ENCODE measurements around the gene LTB4R.
"Not testable (repeated sequence)": the region's sequence is repeated elsewhere in the genome, so short reads cannot be mapped to it uniquely, and the experiment has no call there.

LTB4R gene

GRCh38 chr14:24339284-24340151, 28.2 kb downstream of the LTB4R start, which contains the start of gene RIPK3:
Gene RIPK3, minus strand, starts transcription at chr14:24339991. Its CDS starts 165 bp downstream, at chr14:24339826.
- H3K9ac ChIP-seq, result peak within 1 kb of the TSS; percentile 36
- H3K9me3 ChIP-seq, result peaks cover 8% of the 10 kb centered on the region; the same call in 1 of the 2 replicates
- TF ChIP-seq Cebpa-rat (IDR thresholded peaks at IDR 0.05), result no peak
- no peak within 1 kb of the TSS for H3K27ac ChIP-seq
- H3K4me1 ChIP-seq, result peaks cover 33% of the 10 kb centered on the region
- peak within 1 kb of the TSS; percentile 62 for H3K4me3 ChIP-seq
- H4K20me1 ChIP-seq, result peaks cover 13% of the 10 kb centered on the region
- H3K36me3 ChIP-seq, result peaks cover 10% of the 10 kb centered on the region; the same call in 1 of the 2 replicates
- H3K4me2 ChIP-seq, result peak within 1 kb of the TSS; percentile 64
- peaks cover 69% of the 10 kb centered on the region for H3K27me3 ChIP-seq

- H3K4me1 ChIP-seq, result peaks cover 22% of the 10 kb centered on the region
- H3K27me3 ChIP-seq, result peaks cover 58% of the 10 kb centered on the region
These were observed 29.3 kb downstream of the LTB4R start for GRCh38 chr14:24340606-24341005.

GRCh38 chr14:24342889-24343288, 31.6 kb downstream of the LTB4R start:
- H3K4me1 ChIP-seq, result peaks cover 14% of the 10 kb centered on the region
- H3K9me3 ChIP-seq, result peaks cover 8% of the 10 kb centered on the region; the same call in 1 of the 2 replicates
- H3K4me3 ChIP-seq, result no peak overlapping the region
- TF ChIP-seq Cebpa-rat (IDR thresholded peaks at IDR 0.05), result no peak
- peaks cover 35% of the 10 kb centered on the region for H3K27me3 ChIP-seq
- H3K36me3 ChIP-seq, result no peaks in the 10 kb centered on the region
- H3K9ac ChIP-seq, result no peak overlapping the region
- no peak overlapping the region for H3K4me2 ChIP-seq
- H4K20me1 ChIP-seq, result no peaks in the 10 kb centered on the region
- no peak overlapping the region for H3K27ac ChIP-seq

More at GRCh38 chr14:24340606-24341005, 29.3 kb downstream of the LTB4R start:
- TF ChIP-seq Cebpa-rat (IDR thresholded peaks at IDR 0.05), result no peak
- H3K4me3 ChIP-seq, result no peak overlapping the region
- peaks cover 8% of the 10 kb centered on the region; the same call in 1 of the 2 replicates for H3K9me3 ChIP-seq
- H3K9ac ChIP-seq, result no peak overlapping the region
- peaks cover 10% of the 10 kb centered on the region; the same call in 1 of the 2 replicates for H3K36me3 ChIP-seq
- no peak overlapping the region for H3K27ac ChIP-seq
- no peak overlapping the region for H3K4me2 ChIP-seq
- 0 out of 2 replicates have a peak, but pooled peaks cover 2% of the 10 kb centered on the region for H4K20me1 ChIP-seq

DNA sequence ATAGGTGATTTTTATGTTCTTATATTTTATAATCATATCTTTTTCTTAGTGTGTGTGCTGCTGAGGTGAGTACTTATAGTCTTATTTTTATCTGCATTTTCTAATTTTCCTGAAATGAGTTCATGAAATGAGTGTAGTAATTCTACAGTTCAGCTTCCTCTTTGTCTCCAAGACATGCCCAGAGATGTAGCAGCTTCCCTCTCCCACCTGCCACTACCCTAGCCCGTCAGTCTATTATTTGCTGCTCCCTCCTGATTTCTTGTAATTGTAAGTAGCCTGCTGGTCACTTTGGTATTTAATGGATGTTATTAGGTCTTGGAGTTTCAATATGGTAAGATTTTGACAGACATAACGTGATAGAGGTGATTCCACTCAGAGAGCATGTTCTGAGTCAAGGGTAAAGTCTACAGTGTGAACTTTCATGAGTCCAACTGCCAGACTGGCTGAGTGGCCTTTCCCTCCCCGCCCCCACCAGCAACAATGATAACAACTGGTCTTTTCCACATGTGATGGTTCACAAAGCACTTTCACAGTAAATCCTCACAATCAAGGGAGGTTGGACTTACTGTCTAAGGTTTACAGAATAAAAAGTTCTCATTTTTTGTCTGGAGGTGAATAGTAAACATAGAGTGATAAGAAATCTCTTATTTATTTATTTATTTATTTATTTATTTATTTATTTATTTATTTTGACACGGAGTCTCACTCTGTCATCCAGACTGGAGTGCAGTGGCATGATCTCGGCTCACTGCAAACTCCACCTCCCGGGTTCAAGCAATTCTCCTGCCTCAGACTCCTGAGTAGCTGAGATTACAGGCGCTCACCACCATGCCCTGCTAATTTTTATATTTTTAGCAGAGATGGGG, 32.7 kb downstream of the LTB4R start:
- no peaks in the 10 kb centered on the region for H3K36me3 ChIP-seq
- no peak overlapping the region for H3K4me3 ChIP-seq
- H4K20me1 ChIP-seq, result no peaks in the 10 kb centered on the region
- H3K27me3 ChIP-seq, result peaks cover 24% of the 10 kb centered on the region
- no peak overlapping the region for H3K4me2 ChIP-seq
- TF ChIP-seq Cebpa-rat (IDR thresholded peaks at IDR 0.05), result no peak
- H3K9ac ChIP-seq, result no peak overlapping the region
- H3K27ac ChIP-seq, result no peak overlapping the region
- peaks cover 5% of the 10 kb centered on the region; the same call in 1 of the 2 replicates for H3K9me3 ChIP-seq
- peaks cover 10% of the 10 kb centered on the region for H3K4me1 ChIP-seq

DNA sequence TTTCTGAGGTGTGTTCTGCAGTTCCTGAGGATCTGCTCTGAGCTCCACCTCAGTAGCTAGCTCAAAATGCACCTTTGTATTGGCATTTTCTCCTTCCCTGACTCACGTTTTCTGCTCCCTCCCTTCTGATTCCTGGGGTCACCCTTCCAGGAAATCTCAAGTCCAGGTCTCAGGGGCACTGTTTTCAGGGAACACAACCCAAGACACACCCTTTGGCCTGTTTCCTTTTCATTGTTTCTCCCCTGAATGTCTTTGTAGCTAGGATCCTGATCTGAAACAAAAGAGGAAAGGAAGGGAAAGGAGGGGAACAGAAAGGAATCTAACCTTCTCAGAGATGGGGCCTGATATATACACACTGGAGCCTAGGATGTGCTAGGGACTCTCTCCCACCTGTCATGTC, 35.8 kb downstream of the LTB4R start:
- TF ChIP-seq Cebpa-rat (IDR thresholded peaks at IDR 0.05), result no peak
- no peak overlapping the region for H3K9ac ChIP-seq
- no peaks in the 10 kb centered on the region; the same call in 1 of the 2 replicates for H3K4me1 ChIP-seq
- H3K27me3 ChIP-seq, result no peaks in the 10 kb centered on the region
- no peak overlapping the region for H3K4me3 ChIP-seq
- no peaks in the 10 kb centered on the region for H4K20me1 ChIP-seq
- H3K27ac ChIP-seq, result no peak overlapping the region
- H3K36me3 ChIP-seq, result no peaks in the 10 kb centered on the region
- no peak overlapping the region for H3K4me2 ChIP-seq
- no peaks in the 10 kb centered on the region for H3K9me3 ChIP-seq

- Histone ChIP-seq H3K9ac (no peak overlapping the region), H3K4me3 (no peak overlapping the region), H3K36me3 (no peaks in the 10 kb centered on the region), H3K4me1 (no peaks in the 10 kb centered on the region; the same call in 1 of the 2 replicates), H3K27ac (no peak overlapping the region), H4K20me1 (no peaks in the 10 kb centered on the region), H3K27me3 (no peaks in the 10 kb centered on the region), H3K4me2 (no peak overlapping the region), H3K9me3 (no peaks in the 10 kb centered on the region)
- no peak for TF ChIP-seq Cebpa-rat (IDR thresholded peaks at IDR 0.05)
These were observed 36.9 kb downstream of the LTB4R start for GRCh38 chr14:24348186-24348585.

GRCh38 chr14:24349742-24350141, 38.4 kb downstream of the LTB4R start:
- Histone ChIP-seq H3K4me3 (no peak overlapping the region), H3K36me3 (no peaks in the 10 kb centered on the region), H4K20me1 (no peaks in the 10 kb centered on the region), H3K4me2 (no peak overlapping the region), H3K4me1 (no peaks in the 10 kb centered on the region; the same call in 1 of the 2 replicates), H3K9me3 (no peaks in the 10 kb centered on the region), H3K9ac (no peak overlapping the region), H3K27ac (no peak overlapping the region), H3K27me3 (no peaks in the 10 kb centered on the region)
- TF ChIP-seq Cebpa-rat (IDR thresholded peaks at IDR 0.05), result no peak

- Histone ChIP-seq H3K4me3 (no peak overlapping the region), H4K20me1 (no peaks in the 10 kb centered on the region), H3K9me3 (no peaks in the 10 kb centered on the region), H3K27me3 (no peaks in the 10 kb centered on the region), H3K4me1 (no peaks in the 10 kb centered on the region; the same call in 1 of the 2 replicates), H3K27ac (no peak overlapping the region), H3K9ac (no peak overlapping the region), H3K4me2 (no peak overlapping the region), H3K36me3 (no peaks in the 10 kb centered on the region)
- no peak for TF ChIP-seq Cebpa-rat (IDR thresholded peaks at IDR 0.05)
These were observed 40.2 kb downstream of the LTB4R start for GRCh38 chr14:24351517-24351916.

- H3K36me3 ChIP-seq, result no peaks in the 10 kb centered on the region
- H4K20me1 ChIP-seq, result no peaks in the 10 kb centered on the region
- H3K27me3 ChIP-seq, result no peaks in the 10 kb centered on the region
- no peak overlapping the region for H3K4me2 ChIP-seq
- H3K4me3 ChIP-seq, result no peak overlapping the region
- no peak overlapping the region for H3K27ac ChIP-seq
- H3K9ac ChIP-seq, result no peak overlapping the region
- no peaks in the 10 kb centered on the region; the same call in 1 of the 2 replicates for H3K4me1 ChIP-seq
- H3K9me3 ChIP-seq, result no peaks in the 10 kb centered on the region
- TF ChIP-seq Cebpa-rat (IDR thresholded peaks at IDR 0.05), result no peak
These were observed 42.5 kb downstream of the LTB4R start for GRCh38 chr14:24353559-24354481.

DNA sequence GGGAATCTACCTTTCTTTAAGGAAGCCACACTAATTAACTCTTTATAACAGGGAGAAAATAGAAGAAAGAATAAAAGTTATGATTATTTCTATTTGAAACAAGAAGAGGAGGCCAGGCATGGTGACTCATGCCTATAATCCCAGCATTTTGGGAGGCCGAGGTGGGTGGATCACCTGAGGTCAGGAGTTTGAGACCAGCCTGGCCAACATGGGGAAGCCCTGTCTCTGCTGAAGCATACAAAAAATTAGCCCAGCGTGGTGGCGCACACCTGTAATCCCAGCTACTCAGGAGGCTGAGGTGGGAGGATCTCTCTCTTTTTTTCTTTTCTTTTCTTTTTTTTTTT, 43.2 kb downstream of the LTB4R start:
- not testable (repeated sequence) for H4K20me1 ChIP-seq, H3K9me3 ChIP-seq, H3K4me2 ChIP-seq, H3K9ac ChIP-seq, H3K27ac ChIP-seq, H3K4me1 ChIP-seq, H3K27me3 ChIP-seq, H3K36me3 ChIP-seq, H3K4me3 ChIP-seq
